IMR-90 (cell line): Measurements from ENCODE around the gene CFAP92. TPM values are rescaled to one million over a fixed set of nuclear protein-coding genes. Genes with fewer than 3 reads are reported as not detected.

Experiments
- ATAC-seq: fragments of 200-7000 bp; cut with Tn5 transposase; 2 replicates; pipeline ENCODE4 v1.9.1; 2020; ENCODE audit warnings: low read depth, mild to moderate bottlenecking, moderate library complexity
- BruUV-seq: library from RNA; stranded (reverse); fragments of 400-500 nt; replicated peaks from 2 replicates; lab custom pipeline; 2021; lab: Mats Ljungman, UMichigan
- CTCF ChIA-PET: fragments of 300-600 bp; formaldehyde crosslinking; extraction: SDS; loops from one replicate; lab custom pipeline; 2021; ENCODE audit warnings: antibody characterized with exemption; lab: Yijun Ruan, JAX
- POLR2A ChIA-PET: fragments of 300-600 bp; sonication (Branson Sonifier 250); formaldehyde crosslinking; loops from one replicate; lab custom pipeline; 2022; ENCODE audit warnings: antibody characterized with exemption; ENCODE audit not compliant: unreplicated experiment; lab: Charles Lee
- DNase-seq: peaks from one replicate; pipeline ENCODE4 v3.0.0; 2013
- H2AFZ ChIP-seq: replicated peaks from 2 replicates; pipeline ENCODE3; 2013; ENCODE audit warnings: low read length, mild to moderate bottlenecking; ENCODE audit not compliant: poor library complexity
- H2AK5ac ChIP-seq: 2 replicates; pipeline ENCODE4 v1.6.1; 2013; ENCODE audit warnings: low read depth, low read length, inconsistent platforms
- H2AK9ac ChIP-seq: replicated peaks from 2 replicates; pipeline ENCODE3; 2013; ENCODE audit warnings: mild to moderate bottlenecking, low read depth, low read length, moderate library complexity; ENCODE audit not compliant: poor library complexity
- H2BK120ac ChIP-seq: 2 replicates; pipeline ENCODE4 v1.6.1; 2013; ENCODE audit warnings: low read depth, low read length, inconsistent platforms
- H2BK15ac ChIP-seq: 3 replicates; pipeline ENCODE4 v1.6.1; 2013; ENCODE audit warnings: low read depth, low read length, inconsistent platforms
- H2BK20ac ChIP-seq: 2 replicates; pipeline ENCODE4 v1.6.1; 2013; ENCODE audit warnings: low read depth, mild to moderate bottlenecking, inconsistent platforms, low read length, moderate library complexity
- H2BK5ac ChIP-seq: 2 replicates; pipeline ENCODE4 v1.6.1; 2013; ENCODE audit warnings: mild to moderate bottlenecking, low read depth, low read length, inconsistent platforms; ENCODE audit not compliant: poor library complexity, severe bottlenecking
- H3K14ac ChIP-seq: replicated peaks from 2 replicates; pipeline ENCODE4 v1.6.1; 2013; ENCODE audit warnings: low read depth, low read length, inconsistent platforms
- H3K18ac ChIP-seq: 2 replicates; pipeline ENCODE4 v1.6.1; 2013; ENCODE audit warnings: low read depth, low read length, control low read depth
- H3K23ac ChIP-seq: 2 replicates; pipeline ENCODE4 v1.6.1; 2013; ENCODE audit warnings: low read depth, low read length, inconsistent platforms
- H3K27ac ChIP-seq: 2 replicates; pipeline ENCODE4 v1.5.1; 2013; ENCODE audit warnings: mild to moderate bottlenecking, control low read depth, low read length; ENCODE audit not compliant: insufficient read depth
- H3K27me3 ChIP-seq: 2 replicates; pipeline ENCODE4 v1.6.1; 2013; ENCODE audit warnings: low read length; ENCODE audit not compliant: control insufficient read depth, insufficient read depth
- H3K36me3 ChIP-seq: 2 replicates; pipeline ENCODE4 v1.6.1; 2013; ENCODE audit warnings: low read length, mixed read lengths; ENCODE audit not compliant: control insufficient read depth, insufficient read depth
- H3K4ac ChIP-seq: 2 replicates; pipeline ENCODE4 v1.6.1; 2013; ENCODE audit warnings: low read depth, low read length, inconsistent platforms
- H3K4me1 ChIP-seq: 2 replicates; pipeline ENCODE4 v1.6.1; 2013; ENCODE audit warnings: low read length, mixed read lengths; ENCODE audit not compliant: control insufficient read depth, insufficient read depth
- H3K4me2 ChIP-seq: 2 replicates; pipeline ENCODE4 v1.6.1; 2013; ENCODE audit warnings: low read depth, mild to moderate bottlenecking, control low read depth, low read length, moderate library complexity
- H3K4me3 ChIP-seq: 2 replicates; pipeline ENCODE4 v1.5.1; 2013; ENCODE audit warnings: low read depth, mild to moderate bottlenecking, control low read depth, low read length, moderate library complexity; ENCODE audit not compliant: insufficient read depth
- H3K56ac ChIP-seq: 2 replicates; pipeline ENCODE4 v1.6.1; 2013; ENCODE audit warnings: low read length, inconsistent platforms; ENCODE audit not compliant: insufficient read depth; ENCODE audit errors: extremely low read depth
- H3K79me1 ChIP-seq, 2 experiments: 2 replicates each; pipeline ENCODE4 v1.6.1; 2013; ENCODE audit warnings: low read length in 2 of 2, inconsistent platforms in 1 of 2, low read depth in 1 of 2
- H3K9ac ChIP-seq: 2 replicates; pipeline ENCODE4 v1.6.1; 2013; ENCODE audit warnings: low read depth, low read length, control low read depth
- H3K9me1 ChIP-seq: 2 replicates; pipeline ENCODE4 v1.6.1; 2013; ENCODE audit warnings: low read length, inconsistent platforms; ENCODE audit not compliant: insufficient read depth
- H3K9me3 ChIP-seq: 2 replicates; pipeline ENCODE4 v1.6.1; 2013; ENCODE audit warnings: low read length; ENCODE audit not compliant: control insufficient read depth, insufficient read depth
- H4K20me1 ChIP-seq: 2 replicates; pipeline ENCODE4 v1.6.1; 2013; ENCODE audit warnings: low read length, inconsistent platforms; ENCODE audit not compliant: insufficient read depth
- H4K5ac ChIP-seq: 2 replicates; pipeline ENCODE4 v1.6.1; 2013; ENCODE audit warnings: mild to moderate bottlenecking, low read depth, low read length, control low read depth
- H4K8ac ChIP-seq, 2 experiments: 2 replicates each; pipeline ENCODE4 v1.6.1; 2013; ENCODE audit warnings: low read depth in 2 of 2, low read length in 2 of 2, control low read depth in 1 of 2, inconsistent platforms in 1 of 2
- H4K91ac ChIP-seq: 2 replicates; pipeline ENCODE4 v1.6.1; 2013; ENCODE audit warnings: low read depth, low read length, inconsistent platforms; ENCODE audit not compliant: insufficient read depth
- MAFK ChIP-seq: IDR thresholded peaks from 2 replicates; pipeline ENCODE4 v1.6.1; 2012; ENCODE audit warnings: low read depth, low read length, improper control_type of control experiment
- SMC3 ChIP-seq: fragments of 150-350 bp; IDR thresholded peaks from 2 replicates; pipeline ENCODE4 v1.6.1; 2016; ENCODE audit warnings: low read depth, mild to moderate bottlenecking, antibody characterized with exemption, low read length, moderate library complexity
- WGBS, 2 experiments: methylation state at CpG; one replicate each; pipeline versions ENCODE4 v1.1.5 to v1.1.7; 2013; ENCODE audit warnings: missing lambda C conversion rate in 2 of 2; ENCODE audit not compliant: insufficient read length in 1 of 2; ENCODE audit errors: extremely low coverage in 2 of 2; 5-methylcytosine and 5-hydroxymethylcytosine counted together
- dilution Hi-C: fragments of 300-500 bp; cut with HindIII; formaldehyde crosslinking; loops from one replicate; pipeline ENCODE4 v1.14.3; 2018; ENCODE audit warnings: low sequenced_read_pairs; ENCODE audit not compliant: unreplicated experiment
- in situ Hi-C: fragments of 300-500 bp; cut with MboI; formaldehyde crosslinking; loops from 3 replicates; pipeline ENCODE4 v1.14.3; 2019; ENCODE audit warnings: low sequenced_read_pairs, inconsistent platforms, mixed read lengths
- intact Hi-C: fragments of 100-400 bp; cut with micrococcal nuclease; formaldehyde crosslinking; loops from 2 replicates; pipeline ENCODE4 v1.10.0; 2022
- polyA plus RNA-seq, 3 experiments: library from polyadenylated mRNA; depleted of rRNA; stranded (reverse); fragments of >200 nt; gene quantifications; 2 replicates each; pipeline ENCODE4 v1.2.3, GENCODE V29; 2012; ENCODE audit warnings: low replicate concordance in 1 of 3
- total RNA-seq: library from RNA; depleted of rRNA; stranded (reverse); fragments of >200 nt; gene quantifications from 2 replicates; pipeline ENCODE4 v1.2.3, GENCODE V29; 2012

CFAP92 gene
- total and polyA plus RNA-seq, 2 of the 4 experiments (the other 2 are of a cell fraction) = not detected

GRCh38 chr3:129004639-129005295, 10.9 kb upstream of the CFAP92 start:
- ATAC-seq = no peak
- TF ChIP-seq SMC3 (no peak), MAFK (no peak)
- WGBS, 2 experiments = 61% methylated on average over 2 of the region's 6 CpGs; no CpG with 5 or more reads in 1 of the 2 experiments
- ChIA-PET CTCF (no interaction called here), POLR2A (interaction anchor here (1.4 kb wide), 1 partner anchor 12 kb away, joined by 6 read pairs; no protein-coding TSS in a partner anchor)
- no peak overlapping the region for H2AK9ac ChIP-seq
- H2BK120ac ChIP-seq = peak overlapping the region; percentile 75
- no peak overlapping the region for H2AFZ ChIP-seq
- peak overlapping the region; percentile 26 for H3K4ac ChIP-seq
- in situ Hi-C loops (no loop called here), dilution Hi-C loops (no loop called here), intact Hi-C loops (no loop called here)
- no peak overlapping the region for H3K56ac ChIP-seq
- no peak overlapping the region for H3K9ac ChIP-seq
- DNase-seq = no peak
- peaks cover 57% of the 10 kb centered on the region for H3K27me3 ChIP-seq
- H3K79me1 ChIP-seq = no peaks in the 10 kb centered on the region
- peak overlapping the region; percentile 84 for H2BK20ac ChIP-seq
- H4K91ac ChIP-seq = peak overlapping the region; percentile 69
- peak overlapping the region; percentile 47 for H3K14ac ChIP-seq
- H3K9me3 ChIP-seq = no peaks in the 10 kb centered on the region
- peak overlapping the region; percentile 75 to 87; a peak in 2 of 4 replicates for H4K8ac ChIP-seq
- 0 out of 2 replicates have a peak overlapping the region, but pooled peaks have one; percentile 9 for H3K23ac ChIP-seq
- no TSS peak for BruUV-seq
- H2BK5ac ChIP-seq = no peak overlapping the region
- no peak overlapping the region for H3K4me2 ChIP-seq
- H3K36me3 ChIP-seq = no peaks in the 10 kb centered on the region
- peak overlapping the region; percentile 98 for H2AK5ac ChIP-seq
- peak overlapping the region; percentile 91; the same call in 1 of the 3 replicates for H2BK15ac ChIP-seq
- peak overlapping the region; percentile 11; the same call in 1 of the 2 replicates for H3K27ac ChIP-seq
- no peaks in the 10 kb centered on the region; the same call in 1 of the 2 replicates for H3K9me1 ChIP-seq
- H4K20me1 ChIP-seq = no peaks in the 10 kb centered on the region
- H3K4me3 ChIP-seq = no peak overlapping the region
- peaks cover 12% of the 10 kb centered on the region for H3K4me1 ChIP-seq
- H3K18ac ChIP-seq = peak overlapping the region; percentile 55; the same call in 1 of the 2 replicates
- peak overlapping the region; percentile 78; the same call in 1 of the 2 replicates for H4K5ac ChIP-seq
